DMS114 treated with DMSO at 0.1 percent for 48 hours (cell line): Measurements from ENCODE around the gene PLSCR3.
A peak's percentile ranks its signal among the peaks of the same experiment; 100 is the strongest.

Experiments
- DNase-seq: peaks from one replicate; lab custom pipeline; 2025; ENCODE audit not compliant: unreplicated experiment; lab: John Stamatoyannopoulos, UW

PLSCR3 gene

DNA sequence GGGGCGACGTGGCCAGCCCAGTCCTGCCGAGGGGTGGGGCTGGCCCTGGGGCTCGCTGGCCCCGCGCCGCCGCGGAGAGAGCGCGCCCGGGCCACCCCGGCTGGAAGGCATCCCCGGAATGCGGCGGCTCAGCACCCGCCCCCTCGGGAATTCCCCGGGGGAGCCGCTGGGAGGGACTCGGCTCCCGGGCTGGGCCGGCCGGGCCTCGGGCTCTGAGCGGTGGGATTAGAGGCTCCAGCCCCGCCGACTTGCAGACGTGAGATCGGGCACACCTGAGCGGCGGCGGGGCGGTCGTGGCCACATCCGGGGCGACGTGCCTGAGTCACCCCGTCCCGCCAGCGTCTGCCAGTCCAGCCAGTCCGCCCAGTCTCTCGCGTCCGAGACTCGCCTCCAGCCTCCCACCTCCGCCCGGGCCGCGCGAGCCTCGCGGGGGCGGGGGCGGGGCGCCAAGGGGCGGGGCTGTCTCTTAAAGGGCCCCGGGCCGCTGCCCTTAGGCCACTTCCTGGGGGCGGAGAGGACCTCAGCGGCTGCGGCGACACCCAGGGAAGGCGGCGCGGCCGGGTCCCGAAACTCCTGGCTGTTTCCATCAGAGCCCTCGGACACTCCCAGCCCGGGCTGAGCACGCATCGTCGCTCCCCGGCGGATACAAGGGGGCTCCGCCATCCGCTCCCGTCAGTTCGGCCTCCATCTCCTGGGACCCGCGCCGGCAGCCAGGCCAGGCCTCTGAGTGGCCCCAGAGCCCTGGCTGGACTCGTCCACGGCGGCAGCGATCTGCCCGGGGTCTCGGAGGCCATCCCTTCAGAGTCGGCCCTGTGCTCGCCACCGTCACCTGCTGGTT lies 42.4 kb downstream of the PLSCR3 start, which contains the start of gene KCTD11:
Gene KCTD11, plus strand, starts transcription at position 498 of the 838 bp plus-strand sequence.
- DNase-seq, result peak; percentile 63

DNA sequence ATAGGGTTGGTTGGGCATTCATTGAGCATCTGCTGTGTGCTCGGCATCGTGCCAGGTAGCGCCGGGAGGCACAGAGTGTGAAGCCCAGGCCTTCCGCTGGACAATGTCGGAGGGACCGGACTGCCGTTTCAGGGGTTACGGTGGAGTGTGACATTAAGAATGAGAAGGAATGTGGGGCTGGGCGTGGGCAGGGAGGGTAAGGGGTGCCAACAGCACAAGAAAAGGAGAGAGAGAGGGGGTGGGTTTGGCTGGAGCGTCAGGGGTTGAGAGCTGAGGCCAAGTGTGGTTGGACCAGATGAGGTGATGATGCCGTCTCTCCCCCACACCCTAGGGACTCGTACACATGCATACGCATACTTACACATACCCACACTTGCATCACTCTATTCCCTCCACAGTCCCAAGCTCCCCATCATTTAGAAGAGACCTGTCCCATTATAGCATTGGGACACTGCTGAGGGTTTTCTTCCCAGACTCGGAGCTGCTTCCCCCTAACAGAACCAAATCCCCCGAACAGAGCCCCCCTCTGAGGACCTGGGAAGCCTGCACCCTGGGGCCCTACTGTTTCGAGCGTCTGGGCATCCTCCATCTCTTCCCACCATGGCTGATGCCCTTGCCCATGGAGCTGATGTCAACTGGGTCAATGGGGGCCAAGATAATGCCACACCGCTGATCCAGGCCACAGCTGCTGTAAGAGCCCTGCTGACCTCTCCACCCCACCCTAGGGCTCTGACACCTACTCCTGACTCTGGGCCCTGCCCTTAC lies 45.7 kb downstream of the PLSCR3 start:
- DNase-seq, result no peak

DNA sequence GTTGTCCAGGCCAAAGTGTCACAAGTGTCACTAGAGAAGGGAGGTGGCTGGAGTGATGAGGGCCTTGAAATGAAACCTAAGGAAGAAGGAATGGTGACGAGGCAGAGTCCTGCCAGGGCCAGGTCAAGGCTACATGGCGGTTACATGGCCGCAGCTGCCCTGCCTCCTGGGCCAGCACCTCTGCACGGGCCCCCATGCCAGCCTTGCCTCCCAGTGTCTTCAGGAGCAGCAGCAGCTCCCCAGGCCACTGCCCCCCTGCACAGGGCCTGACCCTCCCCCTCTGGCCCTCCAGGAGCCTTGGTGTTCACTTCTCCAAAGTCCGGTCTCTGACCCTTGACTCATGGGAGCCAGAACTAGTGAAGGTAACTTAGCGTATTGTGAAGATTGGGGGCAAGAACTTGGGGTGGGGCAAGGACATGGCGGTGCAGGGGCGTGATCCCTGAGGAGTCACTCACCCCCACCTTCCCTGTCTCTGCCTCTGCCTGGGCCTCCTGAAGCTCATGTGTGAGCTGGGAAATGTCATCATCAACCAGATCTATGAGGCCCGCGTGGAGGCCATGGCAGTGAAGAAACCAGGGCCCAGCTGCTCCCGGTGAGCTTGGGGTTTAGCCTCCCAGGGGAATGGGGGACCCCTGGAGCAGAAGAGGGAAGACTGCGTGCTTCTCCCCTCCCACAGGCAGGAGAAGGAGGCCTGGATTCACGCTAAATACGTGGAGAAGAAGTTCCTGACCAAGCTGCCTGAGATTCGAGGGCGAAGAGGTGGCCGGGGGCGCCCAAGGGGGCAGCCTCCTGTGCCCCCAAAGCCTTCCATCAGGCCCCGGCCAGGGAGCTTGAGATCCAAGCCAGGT lies 46.5 kb downstream of the PLSCR3 start:
- no peak for DNase-seq

DNA sequence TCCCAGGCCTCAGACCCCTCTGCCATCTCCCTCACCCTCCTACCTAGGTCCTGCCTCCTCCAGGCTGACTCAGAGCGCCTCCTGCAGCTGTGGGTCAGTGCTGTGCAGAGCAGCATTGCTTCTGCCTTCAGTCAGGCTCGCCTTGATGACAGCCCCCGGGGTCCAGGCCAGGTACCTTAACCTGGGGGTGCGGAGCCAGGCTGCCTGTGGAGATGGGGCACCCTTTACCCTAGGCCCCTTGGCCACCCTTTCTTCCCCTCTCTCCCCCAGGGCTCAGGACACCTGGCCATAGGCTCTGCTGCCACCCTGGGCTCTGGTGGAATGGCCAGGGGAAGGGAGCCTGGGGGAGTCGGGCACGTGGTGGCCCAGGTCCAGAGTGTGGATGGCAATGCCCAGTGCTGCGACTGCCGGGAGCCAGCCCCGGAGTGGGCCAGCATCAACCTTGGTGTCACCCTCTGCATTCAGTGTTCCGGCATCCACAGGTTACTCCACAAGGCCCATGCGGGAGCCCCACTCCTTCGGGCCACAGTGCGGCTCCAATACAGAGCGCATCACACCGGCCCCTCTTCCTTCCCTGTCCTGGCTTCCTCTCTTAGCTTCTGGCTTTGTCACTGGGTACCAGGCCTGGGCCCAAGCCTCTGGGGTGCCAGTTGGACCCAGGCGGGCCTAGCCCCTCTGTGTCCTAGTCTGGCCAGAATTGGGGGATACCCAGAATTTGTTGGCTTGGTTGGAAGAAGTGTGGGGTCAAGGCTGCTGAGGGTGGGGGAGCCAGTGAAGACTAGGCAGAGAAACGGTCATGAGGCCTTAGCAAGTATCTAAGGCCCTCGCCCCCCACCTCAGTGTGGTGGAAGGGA lies 47.3 kb downstream of the PLSCR3 start:
- no peak for DNase-seq

DNA sequence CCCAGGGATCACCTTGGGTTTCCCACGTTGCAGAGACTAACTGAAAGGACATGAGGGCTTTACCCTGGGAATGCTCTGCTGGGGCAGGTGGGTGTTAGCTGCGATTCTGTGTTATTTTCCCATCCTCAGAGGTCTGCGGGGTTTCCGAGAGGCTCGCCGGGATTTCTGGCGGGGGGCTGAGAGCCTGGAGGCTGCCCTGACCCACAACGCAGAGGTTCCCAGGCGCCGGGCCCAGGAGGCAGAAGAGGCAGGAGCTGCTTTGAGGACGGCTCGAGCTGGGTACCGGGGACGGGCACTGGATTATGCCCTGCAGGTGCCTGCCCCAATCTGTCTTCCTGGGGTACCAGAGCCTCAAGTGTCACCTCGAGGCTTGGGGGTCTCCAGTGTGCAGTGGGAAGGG lies 51.1 kb downstream of the PLSCR3 start:
- no peak for DNase-seq

DNA sequence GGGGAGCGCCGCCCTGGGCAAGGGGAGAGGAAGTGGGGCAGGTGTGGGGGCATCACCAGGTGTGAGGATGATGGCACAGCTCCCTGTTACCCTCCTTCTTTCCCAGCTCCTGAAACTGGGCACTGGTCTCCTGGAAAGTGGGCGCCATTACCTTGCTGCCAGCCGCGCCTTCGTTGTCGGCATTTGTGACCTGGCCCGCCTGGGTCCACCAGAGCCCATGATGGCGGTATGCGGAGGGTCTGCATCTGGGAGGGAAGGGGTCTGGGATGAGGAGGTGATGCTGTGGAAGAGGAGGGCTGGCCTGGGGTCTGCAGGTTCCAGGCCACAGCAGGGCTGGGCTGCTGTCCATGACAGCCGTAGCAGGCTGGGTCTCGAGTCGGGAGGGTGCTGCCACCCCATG lies 52.5 kb downstream of the PLSCR3 start:
- DNase-seq, result no peak

DNA sequence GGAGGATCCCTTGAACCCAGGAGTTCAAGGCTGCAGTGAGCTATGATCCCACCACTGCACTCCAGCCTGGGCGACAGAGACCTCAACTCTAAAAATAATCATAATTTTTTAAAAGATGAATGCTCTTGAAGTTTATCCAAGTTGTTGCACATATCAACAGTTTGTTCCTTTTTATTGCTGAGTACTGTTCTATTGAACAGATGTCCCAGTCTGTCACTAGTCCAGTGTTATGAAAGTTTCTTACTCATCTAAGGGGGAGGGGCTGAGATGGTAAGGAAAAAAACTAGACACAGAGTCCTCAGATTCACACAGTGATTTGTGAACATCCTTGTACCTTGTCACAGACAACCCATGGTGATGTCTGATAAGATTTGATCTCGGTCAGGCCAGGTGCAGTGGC lies 54.1 kb downstream of the PLSCR3 start:
- DNase-seq, result no peak
